BJ (cell line): ENCODE results near the gene ACACB. TPM values are rescaled to one million over a fixed set of nuclear protein-coding genes. Genes with fewer than 3 reads are reported as not detected.

ENCODE experiments used
- CTCF ChIA-PET: fragments of 350-600 bp; formaldehyde crosslinking; extraction: SDS; loops from one replicate; lab custom pipeline; 2021; ENCODE audit warnings: antibody characterized with exemption, inconsistent platforms; lab: Yijun Ruan, JAX
- POLR2A ChIA-PET: fragments of 300-600 bp; sonication (Branson Sonifier 250); formaldehyde crosslinking; extraction: SDS; loops from one replicate; lab custom pipeline; 2021; ENCODE audit warnings: antibody characterized with exemption; lab: Charles Lee
- DNase-seq: peaks from one replicate; pipeline ENCODE4 v3.0.0-alpha.2; 2011; ENCODE audit warnings: low read depth
- H3K27me3 ChIP-seq: 2 replicates; pipeline ENCODE4 v1.6.0; 2011; ENCODE audit warnings: low read length; ENCODE audit not compliant: control insufficient read depth, insufficient read depth
- H3K36me3 ChIP-seq: 2 replicates; pipeline ENCODE4 v1.5.1; 2011; ENCODE audit warnings: low read length; ENCODE audit not compliant: control insufficient read depth, insufficient read depth
- H3K4me3 ChIP-seq: 2 replicates; pipeline ENCODE4 v1.5.1; 2011; ENCODE audit warnings: low read depth, mild to moderate bottlenecking, control low read depth, low read length
- CTCF ChIP-seq: IDR thresholded peaks from 2 replicates; pipeline ENCODE4 v1.5.1; 2011; ENCODE audit warnings: low read depth, mild to moderate bottlenecking, control low read depth, inconsistent platforms, low read length, moderate library complexity; ENCODE audit not compliant: insufficient read depth
- polyA plus RNA-seq: library from polyadenylated mRNA; depleted of rRNA; stranded (reverse); fragments of >200 nt; gene quantifications from 2 replicates; pipeline ENCODE4 v1.2.3, GENCODE V29; 2011

The ACACB gene
- polyA plus RNA-seq, 1 experiment: 1.7 TPM

GRCh38 chr12:109188108-109188712 is 71.8 kb downstream of the ACACB start:
- TF ChIP-seq CTCF: no peak
- POLR2A ChIA-PET: no interaction called here
- Histone ChIP-seq H3K36me3 (no peaks in the 10 kb centered on the region), H3K27me3 (no peaks in the 10 kb centered on the region), H3K4me3 (no peak overlapping the region)
- CTCF ChIA-PET: interaction anchor here (0.9 kb wide), 1 partner anchor 21 kb away, joined by 3 read pairs; no protein-coding TSS in a partner anchor
- DNase-seq: no peak

GRCh38 chr12:109189291-109189690 is 72.9 kb downstream of the ACACB start:
- Histone ChIP-seq H3K27me3 (no peaks in the 10 kb centered on the region), H3K36me3 (no peaks in the 10 kb centered on the region), H3K4me3 (no peak overlapping the region)
- ChIA-PET CTCF (interaction anchor here (1.0 kb wide), 1 partner anchor 205 kb away, joined by 4 read pairs; no protein-coding TSS in a partner anchor), POLR2A (no interaction called here)
- TF ChIP-seq CTCF: no peak
- DNase-seq: no peak

- Histone ChIP-seq H3K4me3 (no peak overlapping the region), H3K27me3 (no peaks in the 10 kb centered on the region), H3K36me3 (no peaks in the 10 kb centered on the region)
- TF ChIP-seq CTCF: no peak
- no peak for DNase-seq
- POLR2A ChIA-PET: no interaction called here
- CTCF ChIA-PET: no interaction called here
These were observed 75.3 kb downstream of the ACACB start for GRCh38 chr12:109191621-109192250.

GRCh38 chr12:109192358-109192757 is 76.0 kb downstream of the ACACB start:
- ChIA-PET POLR2A (no interaction called here), CTCF (no interaction called here)
- Histone ChIP-seq H3K36me3 (no peaks in the 10 kb centered on the region), H3K27me3 (no peaks in the 10 kb centered on the region), H3K4me3 (no peak overlapping the region)
- DNase-seq: peak; percentile 18
- TF ChIP-seq CTCF: no peak

- H3K36me3 ChIP-seq: no peaks in the 10 kb centered on the region
- H3K4me3 ChIP-seq: no peak overlapping the region
- ChIA-PET POLR2A (no interaction called here), CTCF (no interaction called here)
- DNase-seq: no peak
- H3K27me3 ChIP-seq: no peaks in the 10 kb centered on the region
- no peak for TF ChIP-seq CTCF
These were observed 77.5 kb downstream of the ACACB start for GRCh38 chr12:109193896-109194295.
